Measurements from ENCODE around the gene SYNGR3. TPM values are rescaled to one million over a fixed set of nuclear protein-coding genes. Genes with fewer than 3 reads are reported as not detected.
"Not testable (repeated sequence)": the region's sequence is repeated elsewhere in the genome, so short reads cannot be mapped to it uniquely, and the experiment has no call there.

SYNGR3 gene
- total RNA-seq, 4 donors from 2014 or later: 2.7 to 4.8 (median 2.9) TPM; not detected in 1

DNA sequence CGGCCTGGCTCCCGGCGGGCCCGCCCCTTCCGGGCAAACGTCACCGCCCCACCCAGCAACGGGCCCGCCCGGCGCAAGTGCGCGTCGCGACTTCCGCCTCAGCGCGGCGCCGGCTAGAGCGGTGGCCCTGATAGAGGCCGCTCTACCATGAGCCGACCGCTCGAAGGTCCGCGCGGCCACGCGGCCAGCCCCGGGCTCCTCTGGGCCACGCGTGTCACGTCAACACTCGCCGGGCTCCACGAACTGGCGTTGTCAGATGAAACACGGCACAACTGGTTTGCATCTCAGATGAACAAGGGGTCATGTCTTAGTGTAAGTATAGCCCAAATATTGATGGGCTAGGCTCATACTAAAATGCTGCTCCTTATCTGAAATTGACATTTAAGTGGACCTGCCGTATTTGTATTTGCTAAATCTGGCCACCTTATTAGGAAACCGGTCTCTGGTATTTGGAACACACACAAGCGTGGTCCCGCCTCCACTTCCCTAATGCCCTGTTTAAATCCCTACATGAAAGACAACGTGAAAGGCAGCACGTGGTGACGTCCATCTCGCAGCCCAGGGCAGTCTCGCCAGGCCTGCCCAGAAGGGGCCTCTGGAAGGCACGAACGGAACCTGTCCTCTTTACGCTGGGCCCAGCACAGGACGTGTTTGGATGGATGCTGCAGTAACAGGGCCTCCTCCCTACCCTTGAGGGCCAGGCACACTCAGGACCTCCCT lies 20.2 kb downstream of the SYNGR3 start, which contains the start of gene ZNF598:
TSS of gene ZNF598 (minus strand) at position 31 of the 720 bp plus-strand sequence.
- no peaks in the 10 kb centered on the region for H3K27me3 ChIP-seq
- no peaks in the 10 kb centered on the region for H3K36me3 ChIP-seq
- H3K4me3 ChIP-seq: peak within 1 kb of the TSS; percentile 78 to 98 (median 85)
- peaks cover 24 to 45% (median 37%) of the 10 kb centered on the region in 4 donors for H3K4me1 ChIP-seq
- in situ Hi-C loops (cut with MboI; ENCODE audit: low pct_ligation_motif_present in 1 of 4, low pct_unique_long_range_greater_than_20kb in 1 of 4, low sequenced_read_pairs in 3 of 4) (loop anchor here in 2 of 4 donors (10.0 to 25.0 kb wide), 2 partner anchors 127 to 135 kb away; partner anchors contain the start of genes RAB26 (in 2 of the 2) and PKD1 (in 1 of the 2)), intact Hi-C loops (cut with DNase I; ENCODE audit: low total_unique reads) (loop anchor here (10.0 kb wide), 1 partner anchor 225 kb away; the partner anchor contains the start of gene DNASE1L2)
- TF ChIP-seq EP300 (IDR thresholded peaks at IDR 0.05; ENCODE audit: low read depth): no peak
- TF ChIP-seq, protein P1, sequence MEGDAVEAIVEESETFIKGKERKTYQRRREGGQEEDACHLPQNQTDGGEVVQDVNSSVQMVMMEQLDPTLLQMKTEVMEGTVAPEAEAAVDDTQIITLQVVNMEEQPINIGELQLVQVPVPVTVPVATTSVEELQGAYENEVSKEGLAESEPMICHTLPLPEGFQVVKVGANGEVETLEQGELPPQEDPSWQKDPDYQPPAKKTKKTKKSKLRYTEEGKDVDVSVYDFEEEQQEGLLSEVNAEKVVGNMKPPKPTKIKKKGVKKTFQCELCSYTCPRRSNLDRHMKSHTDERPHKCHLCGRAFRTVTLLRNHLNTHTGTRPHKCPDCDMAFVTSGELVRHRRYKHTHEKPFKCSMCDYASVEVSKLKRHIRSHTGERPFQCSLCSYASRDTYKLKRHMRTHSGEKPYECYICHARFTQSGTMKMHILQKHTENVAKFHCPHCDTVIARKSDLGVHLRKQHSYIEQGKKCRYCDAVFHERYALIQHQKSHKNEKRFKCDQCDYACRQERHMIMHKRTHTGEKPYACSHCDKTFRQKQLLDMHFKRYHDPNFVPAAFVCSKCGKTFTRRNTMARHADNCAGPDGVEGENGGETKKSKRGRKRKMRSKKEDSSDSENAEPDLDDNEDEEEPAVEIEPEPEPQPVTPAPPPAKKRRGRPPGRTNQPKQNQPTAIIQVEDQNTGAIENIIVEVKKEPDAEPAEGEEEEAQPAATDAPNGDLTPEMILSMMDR (IDR thresholded peaks at IDR 0.05): peak in 1 of 5 experiments; percentile 25
- peak; percentile 98 for TF ChIP-seq POLR2A (IDR thresholded peaks at IDR 0.05)
- TF ChIP-seq POLR2AphosphoS5 (IDR thresholded peaks at IDR 0.05): peak; percentile 94 to 97 (median 96)
- H3K9me3 ChIP-seq: no peaks in the 10 kb centered on the region
- peak within 1 kb of the TSS; percentile 93 to 98 (median 94) for H3K27ac ChIP-seq
- peak; percentile 86 for DNase-seq
- 0 to 3% methylated on average over 2 to 51 of the region's 52 CpGs for WGBS, 2 donors (ENCODE audit: low coverage in 1 of 2)

DNA sequence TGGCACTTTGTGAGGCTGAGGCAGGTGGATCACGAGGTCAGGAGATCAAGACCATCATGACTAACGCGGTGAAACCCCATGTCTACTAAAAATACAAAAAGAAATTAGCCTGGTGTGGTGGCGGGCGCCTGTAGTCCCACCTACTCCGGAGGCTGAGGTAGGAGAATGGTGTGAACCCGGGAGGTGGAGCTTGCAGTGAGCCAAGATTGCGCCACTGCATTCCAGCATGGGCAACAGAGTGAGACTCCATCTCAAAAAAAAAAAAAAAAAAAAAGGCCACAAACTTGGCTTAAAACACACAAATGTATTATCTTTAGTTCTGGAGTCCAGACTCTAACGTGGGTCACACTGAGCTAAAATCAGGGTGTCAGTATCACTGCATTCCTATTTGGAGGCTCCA lies 22.0 kb downstream of the SYNGR3 start:
- intact Hi-C loops (cut with DNase I; ENCODE audit: low total_unique reads); DNase-seq; H3K27me3 ChIP-seq; H3K27ac ChIP-seq; H3K4me3 ChIP-seq; H3K9me3 ChIP-seq; H3K36me3 ChIP-seq: not testable (repeated sequence)
- in situ Hi-C loops (cut with MboI; ENCODE audit: low pct_ligation_motif_present in 1 of 4, low pct_unique_long_range_greater_than_20kb in 1 of 4, low sequenced_read_pairs in 3 of 4): loop anchor here in 2 of 4 donors (10.0 to 25.0 kb wide), 2 partner anchors 126 to 133 kb away; partner anchors contain the start of genes RAB26 (in 2 of the 2) and PKD1 (in 1 of the 2)
- 81 to 82% methylated on average over 8 to 9 of the region's 9 CpGs for WGBS, 2 donors (ENCODE audit: low coverage in 1 of 2)
- peaks cover 24 to 47% (median 41%) of the 10 kb centered on the region in 4 donors for H3K4me1 ChIP-seq

DNA sequence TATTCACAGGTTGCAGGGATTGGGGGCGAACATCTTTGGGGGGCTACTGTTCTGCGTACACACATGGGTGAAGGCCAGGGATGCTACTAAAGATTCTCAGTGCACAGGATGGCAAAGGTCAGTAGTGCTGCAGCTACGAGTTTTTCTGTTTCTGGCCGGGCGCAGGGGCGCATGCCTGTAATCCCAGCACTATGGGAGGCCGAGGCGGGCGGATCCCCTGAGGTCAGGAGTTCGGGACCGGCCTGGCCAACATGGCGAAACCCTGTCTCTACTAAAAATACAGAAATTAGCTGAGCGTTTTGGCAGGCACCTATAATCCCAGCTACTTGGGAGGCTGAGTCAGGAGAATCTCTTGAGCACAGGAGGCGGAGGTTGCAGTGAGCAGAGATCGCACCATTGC lies 23.8 kb downstream of the SYNGR3 start:
- no peak for DNase-seq
- Histone ChIP-seq H3K4me1 (peaks cover 9 to 29% (median 25%) of the 10 kb centered on the region in 4 donors), H3K27me3 (peaks cover 3% of the 10 kb centered on the region), H3K9me3 (no peaks in the 10 kb centered on the region), H3K27ac (no peak overlapping the region), H3K36me3 (no peaks in the 10 kb centered on the region), H3K4me3 (no peak overlapping the region)
- TF ChIP-seq POLR2A (IDR thresholded peaks at IDR 0.05) (no peak), POLR2AphosphoS5 (IDR thresholded peaks at IDR 0.05) (no peak), EP300 (IDR thresholded peaks at IDR 0.05; ENCODE audit: low read depth) (no peak)
- TF ChIP-seq, protein P1 (IDR thresholded peaks at IDR 0.05): no peak
- WGBS, 2 donors (ENCODE audit: low coverage in 1 of 2): 87 to 100% methylated on average over 2 to 15 of the region's 15 CpGs
- in situ Hi-C loops (cut with MboI; ENCODE audit: low pct_ligation_motif_present in 1 of 4, low pct_unique_long_range_greater_than_20kb in 1 of 4, low sequenced_read_pairs in 3 of 4): loop anchor here in 2 of 4 donors (10.0 to 25.0 kb wide), 2 partner anchors 124 to 131 kb away; partner anchors contain the start of genes RAB26 (in 2 of the 2) and PKD1 (in 1 of the 2)
- intact Hi-C loops (cut with DNase I; ENCODE audit: low total_unique reads): no loop called here

DNA sequence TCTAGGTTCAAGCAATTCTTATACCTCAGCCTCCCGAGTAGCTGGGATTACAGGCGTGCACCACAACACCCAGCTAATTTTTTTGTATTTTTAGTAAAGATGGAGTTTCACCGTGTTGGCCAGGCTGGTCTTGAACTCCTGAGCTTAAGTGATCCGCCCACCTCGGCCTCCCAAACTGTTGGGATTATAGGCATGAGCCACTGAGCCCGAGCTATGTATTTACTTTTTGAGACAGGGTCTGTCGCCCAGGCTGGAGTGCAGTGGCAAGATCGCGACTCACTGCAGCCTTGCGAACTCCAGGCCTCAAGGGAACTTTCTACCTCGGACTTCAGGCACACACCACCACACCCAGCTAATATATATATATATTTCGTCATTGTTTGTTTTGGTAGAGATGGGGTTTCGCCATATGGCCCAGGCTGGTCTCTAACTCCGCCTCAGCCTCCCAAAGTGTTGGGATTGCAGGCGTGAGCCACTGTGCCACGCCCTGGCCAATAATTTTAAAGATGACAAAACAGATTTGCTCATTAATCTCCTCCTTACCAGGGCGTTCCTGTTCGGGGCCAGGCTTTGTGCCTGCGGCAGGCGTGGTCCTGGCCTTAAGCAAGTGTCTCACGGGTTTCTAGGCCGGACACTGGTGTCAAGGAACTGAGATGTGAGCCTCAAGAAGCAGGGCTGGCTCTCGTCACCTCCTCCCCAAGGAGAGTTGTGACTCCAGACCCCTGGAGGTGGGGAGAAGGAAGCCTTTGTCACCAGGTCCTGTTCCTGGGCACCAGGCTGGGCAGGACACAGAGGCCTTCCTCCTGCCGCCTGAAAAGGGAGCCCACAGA lies 25.6 kb downstream of the SYNGR3 start:
- 60 to 63% methylated on average over 11 to 24 of the region's 24 CpGs for WGBS, 2 donors (ENCODE audit: low coverage in 1 of 2)
- Histone ChIP-seq H3K27me3 (peaks cover 21% of the 10 kb centered on the region), H3K27ac (peak overlapping the region; percentile 72 to 80 (median 76)), H3K36me3 (no peaks in the 10 kb centered on the region), H3K4me1 (peaks cover 9 to 31% (median 26%) of the 10 kb centered on the region in 4 donors), H3K9me3 (no peaks in the 10 kb centered on the region), H3K4me3 (no peak overlapping the region)
- in situ Hi-C loops (cut with MboI; ENCODE audit: low pct_ligation_motif_present in 1 of 4, low pct_unique_long_range_greater_than_20kb in 1 of 4, low sequenced_read_pairs in 3 of 4) (loop anchor here in 2 of 4 donors (10.0 to 25.0 kb wide), 2 partner anchors 122 to 129 kb away; partner anchors contain the start of genes RAB26 (in 2 of the 2) and PKD1 (in 1 of the 2)), intact Hi-C loops (cut with DNase I; ENCODE audit: low total_unique reads) (no loop called here)
- TF ChIP-seq POLR2A (IDR thresholded peaks at IDR 0.05) (peak; percentile 63), EP300 (IDR thresholded peaks at IDR 0.05; ENCODE audit: low read depth) (no peak), POLR2AphosphoS5 (IDR thresholded peaks at IDR 0.05) (peak; percentile 39 to 54 (median 52))
- TF ChIP-seq, protein P1 (IDR thresholded peaks at IDR 0.05): no peak
- peak; percentile 79 for DNase-seq
